Nephron progenitor cell (in vitro differentiated cells): ENCODE results near the gene AFAP1.

Experiments
- DNase-seq: peaks from one replicate; pipeline ENCODE4 v3.0.0; 2021
- H3K27ac Mint-ChIP-seq: 2 replicates; pipeline ENCODE4 v1.8.0; 2021; ENCODE audit warnings: mild to moderate bottlenecking, moderate library complexity, mixed read lengths
- H3K27me3 Mint-ChIP-seq: 2 replicates; pipeline ENCODE4 v1.8.0; 2021; ENCODE audit warnings: mild to moderate bottlenecking, low read depth, mixed read lengths; ENCODE audit not compliant: poor library complexity
- H3K36me3 Mint-ChIP-seq: 2 replicates; pipeline ENCODE4 v1.8.0; 2021; ENCODE audit warnings: low read depth, mixed read lengths
- H3K4me1 Mint-ChIP-seq: 2 replicates; pipeline ENCODE4 v1.8.0; 2021; ENCODE audit warnings: mixed read lengths
- H3K4me3 Mint-ChIP-seq: 2 replicates; pipeline ENCODE4 v1.8.0; 2021; ENCODE audit warnings: mild to moderate bottlenecking, moderate library complexity, mixed read lengths
- H3K9me3 Mint-ChIP-seq: 2 replicates; pipeline ENCODE4 v1.8.0; 2021; ENCODE audit warnings: mild to moderate bottlenecking, moderate library complexity, mixed read lengths
- CTCF ChIP-seq: fragments of 200-600 bp; sonication (generic); IDR thresholded peaks from 2 replicates; pipeline ENCODE4 v1.5.0; 2021; ENCODE audit warnings: antibody characterized with exemption

The AFAP1 gene

DNA sequence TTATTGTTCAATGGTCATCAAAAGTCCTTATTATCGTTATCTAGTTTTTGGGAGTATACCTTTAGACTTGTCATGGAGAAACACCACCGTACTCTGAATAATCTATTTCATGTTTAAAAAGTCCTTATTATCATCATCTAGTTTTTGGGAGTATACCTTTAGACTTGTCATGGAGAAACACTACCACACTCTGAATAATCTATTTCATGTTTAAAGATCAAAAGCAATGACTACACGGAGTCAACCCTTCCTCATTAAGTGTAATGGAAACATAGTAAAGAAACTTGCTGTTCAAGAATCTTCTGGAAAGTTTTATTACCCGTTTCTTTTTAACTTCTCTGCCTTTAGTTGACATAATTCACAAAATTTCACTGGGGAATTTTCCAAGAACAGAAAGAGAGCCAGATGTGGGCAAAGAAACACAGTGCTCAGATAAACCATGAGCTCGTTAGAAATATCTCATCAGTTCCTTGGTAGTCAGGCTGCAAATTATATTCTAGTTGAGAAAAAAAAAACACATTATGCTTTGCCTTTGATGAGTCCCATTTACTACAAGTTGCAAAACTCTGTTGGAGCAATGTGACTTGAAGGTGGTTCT, 158.8 kb downstream of the AFAP1 start:
- H3K4me3 Mint-ChIP-seq, result no peak overlapping the region
- no peak for TF ChIP-seq CTCF
- peaks cover 4% of the 10 kb centered on the region for H3K9me3 Mint-ChIP-seq
- H3K27ac Mint-ChIP-seq, result peak overlapping the region; percentile 72
- H3K4me1 Mint-ChIP-seq, result peaks cover 69% of the 10 kb centered on the region
- H3K36me3 Mint-ChIP-seq, result peaks cover 76% of the 10 kb centered on the region
- H3K27me3 Mint-ChIP-seq, result no peaks in the 10 kb centered on the region
- no peak for DNase-seq

DNA sequence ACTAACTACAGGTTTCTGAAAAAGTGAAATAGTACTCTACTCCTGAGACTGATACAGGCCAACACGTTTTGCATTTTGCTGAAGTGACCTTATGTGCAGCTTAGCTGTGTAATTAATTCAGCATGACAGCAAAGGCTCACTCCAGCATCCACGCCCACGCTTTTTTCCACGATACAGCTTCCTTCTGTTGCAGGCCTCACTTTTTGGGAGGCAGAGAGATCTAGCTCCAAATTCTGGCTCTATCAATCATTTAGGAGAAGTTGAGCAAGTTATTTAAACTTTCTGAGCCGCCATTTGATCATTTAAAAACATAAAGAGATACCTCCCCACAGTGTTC, 160.3 kb downstream of the AFAP1 start:
- no peak for DNase-seq
- peaks cover 68% of the 10 kb centered on the region for H3K36me3 Mint-ChIP-seq
- H3K27me3 Mint-ChIP-seq, result no peaks in the 10 kb centered on the region
- peaks cover 4% of the 10 kb centered on the region for H3K9me3 Mint-ChIP-seq
- H3K4me3 Mint-ChIP-seq, result no peak overlapping the region
- H3K27ac Mint-ChIP-seq, result peak overlapping the region; percentile 96
- peaks cover 69% of the 10 kb centered on the region for H3K4me1 Mint-ChIP-seq
- no peak for TF ChIP-seq CTCF

DNA sequence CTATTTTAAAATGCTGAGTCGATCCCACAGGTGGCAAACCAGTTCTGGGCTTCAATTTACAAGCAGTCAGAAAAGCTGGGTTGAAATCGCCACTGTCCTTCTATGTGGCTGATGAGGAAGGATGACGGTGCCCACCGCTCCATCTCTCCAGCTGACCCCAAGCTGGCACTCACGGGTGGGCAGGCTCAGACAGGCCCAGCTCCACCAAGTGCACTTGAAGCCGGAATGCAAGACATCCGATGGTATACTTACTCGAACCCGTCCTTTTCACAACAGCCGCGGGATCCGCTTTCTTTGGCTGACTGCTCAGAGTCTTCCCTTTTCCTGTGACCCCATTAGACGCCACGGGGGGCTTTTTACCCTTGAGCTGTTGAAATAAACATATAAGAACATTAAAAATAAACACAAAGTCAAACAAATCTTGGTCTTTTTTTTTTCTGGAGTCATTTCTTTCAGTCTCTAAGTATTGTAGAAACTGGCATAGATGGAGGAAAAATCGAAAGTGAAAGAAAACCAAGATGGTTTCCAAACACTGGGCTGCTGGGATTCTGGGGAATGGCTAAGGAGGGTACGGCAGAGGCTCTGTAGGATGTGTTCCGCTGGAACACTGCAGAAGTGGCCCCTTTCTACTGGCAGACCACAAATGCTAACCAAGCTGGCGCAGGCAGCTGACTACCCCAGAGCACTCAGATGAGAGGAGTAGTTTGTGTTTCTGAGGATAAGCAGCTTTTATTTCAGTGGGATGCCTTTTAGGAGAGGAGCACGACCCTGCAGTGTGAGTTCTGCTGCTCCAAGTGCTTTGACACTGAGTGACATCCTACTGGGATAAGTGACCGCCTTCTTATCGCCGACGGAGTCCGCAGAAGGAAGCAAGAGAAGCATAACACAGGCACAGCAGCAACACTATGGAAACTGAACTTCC, 160.9 kb downstream of the AFAP1 start:
- H3K27ac Mint-ChIP-seq, result peak overlapping the region; percentile 96

DNA sequence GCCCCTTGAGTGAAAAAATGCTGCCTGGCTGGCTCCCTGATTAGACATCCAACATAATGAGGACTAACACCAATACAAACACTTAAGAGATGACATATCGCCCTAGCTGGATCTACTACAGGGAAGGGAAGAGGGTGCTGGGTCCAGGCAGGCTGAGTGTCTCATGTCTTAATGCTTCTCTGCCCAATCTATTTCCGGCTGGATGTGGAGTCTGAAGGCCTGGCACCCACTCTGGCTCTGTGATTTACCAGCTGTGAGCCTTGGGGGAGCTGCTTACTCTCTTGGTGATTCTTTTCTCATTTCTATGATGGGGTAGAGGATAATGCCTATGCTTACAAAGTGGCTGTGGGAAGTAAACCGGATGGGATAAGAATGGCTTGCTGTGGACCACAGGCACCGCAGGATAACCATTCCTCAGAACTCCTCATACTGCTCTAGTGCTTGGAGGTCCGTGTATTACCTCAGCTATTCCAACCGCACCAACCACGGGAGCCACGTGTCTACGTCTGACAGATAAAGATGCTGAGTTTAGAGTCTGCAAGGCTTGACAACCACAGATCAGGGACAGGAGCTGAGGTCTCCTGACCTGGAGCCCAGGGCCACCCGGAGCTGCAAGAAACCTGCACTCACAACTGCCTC, 161.7 kb downstream of the AFAP1 start:
- no peak overlapping the region for H3K4me3 Mint-ChIP-seq
- DNase-seq, result no peak
- peaks cover 4% of the 10 kb centered on the region for H3K9me3 Mint-ChIP-seq
- H3K4me1 Mint-ChIP-seq, result peaks cover 74% of the 10 kb centered on the region
- no peak for TF ChIP-seq CTCF
- no peaks in the 10 kb centered on the region for H3K27me3 Mint-ChIP-seq
- H3K27ac Mint-ChIP-seq, result no peak overlapping the region
- peaks cover 77% of the 10 kb centered on the region for H3K36me3 Mint-ChIP-seq

More for the DNA sequence above, 160.9 kb downstream of the AFAP1 start:
- H3K4me3 Mint-ChIP-seq, result no peak overlapping the region
- no peak for TF ChIP-seq CTCF
- no peak for DNase-seq
- H3K27me3 Mint-ChIP-seq, result no peaks in the 10 kb centered on the region
- peaks cover 4% of the 10 kb centered on the region for H3K9me3 Mint-ChIP-seq
- peaks cover 74% of the 10 kb centered on the region for H3K36me3 Mint-ChIP-seq
- peaks cover 70% of the 10 kb centered on the region for H3K4me1 Mint-ChIP-seq

- Mint-ChIP-seq H3K4me1 (peaks cover 75% of the 10 kb centered on the region), H3K4me3 (no peak overlapping the region), H3K27ac (peak overlapping the region; percentile 17), H3K9me3 (peaks cover 4% of the 10 kb centered on the region), H3K27me3 (no peaks in the 10 kb centered on the region), H3K36me3 (peaks cover 78% of the 10 kb centered on the region)
- no peak for DNase-seq
- no peak for TF ChIP-seq CTCF
Observed at GRCh38 chr4:7777017-7777710, 162.5 kb downstream of the AFAP1 start.
